GM23338 (cell line): ENCODE results near the gene CCDC149.

ENCODE experiments used
- CREB1 ChIP-seq: fragments of 250-450 bp; sonication (Bioruptor Pico); IDR thresholded peaks from 2 replicates; pipeline ENCODE4 v1.5.0; 2020; ENCODE audit warnings: low read depth, mild to moderate bottlenecking, moderate library complexity
- EZH2 ChIP-seq: fragments of 200-600 bp; sonication (generic); IDR thresholded peaks from one replicate; pipeline ENCODE4 v1.8.0; 2017; ENCODE audit warnings: antibody characterized with exemption, mild to moderate bottlenecking, low read depth; ENCODE audit not compliant: unreplicated experiment
- EZH2phosphoT487 ChIP-seq: fragments of 200-600 bp; sonication (generic); IDR thresholded peaks from one replicate; pipeline ENCODE4 v1.8.1; 2018; ENCODE audit warnings: antibody characterized with exemption; ENCODE audit not compliant: unreplicated experiment
- JUNB ChIP-seq: IDR thresholded peaks from one replicate; pipeline ENCODE4 v1.6.1; 2016; ENCODE audit warnings: antibody characterized with exemption; ENCODE audit not compliant: unreplicated experiment
- NANOG ChIP-seq: IDR thresholded peaks from 2 replicates; pipeline ENCODE4 v1.6.1; 2016; ENCODE audit warnings: antibody characterized with exemption, borderline replicate concordance
- POLR2AphosphoS5 ChIP-seq: IDR thresholded peaks from 2 replicates; pipeline ENCODE4 v1.6.1; 2016; ENCODE audit warnings: antibody characterized with exemption, low read depth
- STAT1 ChIP-seq: IDR thresholded peaks from one replicate; pipeline ENCODE4 v1.6.1; 2016; ENCODE audit warnings: antibody characterized with exemption; ENCODE audit not compliant: unreplicated experiment
- TF ChIP-seq, protein P1 (sequence below), 2 experiments: fragments of 200-600 bp in 1 of 2; sonication (generic) in 1 of 2; conservative IDR thresholded peaks; 2 replicates each; pipeline versions ENCODE4 v1.5.1 to v1.6.1; 2016 to 2017; ENCODE audit warnings: antibody characterized with exemption in 2 of 2, low read depth in 2 of 2, mild to moderate bottlenecking in 2 of 2, moderate library complexity in 1 of 2
- TF ChIP-seq, protein P2 (sequence below): IDR thresholded peaks from one replicate; pipeline ENCODE4 v1.6.1; 2018; ENCODE audit warnings: antibody characterized with exemption; ENCODE audit not compliant: unreplicated experiment
- TF ChIP-seq, protein P3 (sequence below): IDR thresholded peaks from 2 replicates; pipeline ENCODE4 v1.6.1; 2016; ENCODE audit warnings: antibody characterized with exemption
- TF ChIP-seq, protein P4 (sequence below): fragments of 250-450 bp; sonication (Bioruptor Pico); IDR thresholded peaks from 2 replicates; pipeline ENCODE4 v1.5.0; 2020; ENCODE audit warnings: mild to moderate bottlenecking, moderate library complexity

DNA sequence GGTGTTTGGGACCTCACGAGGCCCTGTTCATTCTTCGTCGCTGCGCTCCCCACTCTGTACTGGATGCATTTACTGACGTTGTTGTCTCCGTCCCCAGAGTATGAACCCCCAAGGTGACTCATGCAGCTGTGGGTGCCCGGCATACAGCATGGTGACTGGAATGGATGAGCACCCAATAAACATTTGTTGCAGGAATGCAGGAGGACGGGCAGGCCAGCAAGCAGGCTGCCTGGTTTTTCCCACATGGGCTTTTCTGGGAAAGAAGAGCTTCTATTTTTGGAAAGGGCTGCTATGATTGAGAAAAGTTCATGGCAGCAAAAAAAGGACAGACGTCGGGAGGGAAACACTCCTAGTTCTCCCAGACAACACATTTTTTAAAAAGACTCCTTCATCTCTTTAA, 118.4 kb downstream of the CCDC149 start:
- no peak for TF ChIP-seq EZH2
- TF ChIP-seq, protein P1, sequence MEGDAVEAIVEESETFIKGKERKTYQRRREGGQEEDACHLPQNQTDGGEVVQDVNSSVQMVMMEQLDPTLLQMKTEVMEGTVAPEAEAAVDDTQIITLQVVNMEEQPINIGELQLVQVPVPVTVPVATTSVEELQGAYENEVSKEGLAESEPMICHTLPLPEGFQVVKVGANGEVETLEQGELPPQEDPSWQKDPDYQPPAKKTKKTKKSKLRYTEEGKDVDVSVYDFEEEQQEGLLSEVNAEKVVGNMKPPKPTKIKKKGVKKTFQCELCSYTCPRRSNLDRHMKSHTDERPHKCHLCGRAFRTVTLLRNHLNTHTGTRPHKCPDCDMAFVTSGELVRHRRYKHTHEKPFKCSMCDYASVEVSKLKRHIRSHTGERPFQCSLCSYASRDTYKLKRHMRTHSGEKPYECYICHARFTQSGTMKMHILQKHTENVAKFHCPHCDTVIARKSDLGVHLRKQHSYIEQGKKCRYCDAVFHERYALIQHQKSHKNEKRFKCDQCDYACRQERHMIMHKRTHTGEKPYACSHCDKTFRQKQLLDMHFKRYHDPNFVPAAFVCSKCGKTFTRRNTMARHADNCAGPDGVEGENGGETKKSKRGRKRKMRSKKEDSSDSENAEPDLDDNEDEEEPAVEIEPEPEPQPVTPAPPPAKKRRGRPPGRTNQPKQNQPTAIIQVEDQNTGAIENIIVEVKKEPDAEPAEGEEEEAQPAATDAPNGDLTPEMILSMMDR (conservative IDR thresholded peaks at IDR 0.05; ENCODE audit: low read depth in 2 of 2) = no peak
- TF ChIP-seq CREB1 = no peak
- TF ChIP-seq, protein P2, sequence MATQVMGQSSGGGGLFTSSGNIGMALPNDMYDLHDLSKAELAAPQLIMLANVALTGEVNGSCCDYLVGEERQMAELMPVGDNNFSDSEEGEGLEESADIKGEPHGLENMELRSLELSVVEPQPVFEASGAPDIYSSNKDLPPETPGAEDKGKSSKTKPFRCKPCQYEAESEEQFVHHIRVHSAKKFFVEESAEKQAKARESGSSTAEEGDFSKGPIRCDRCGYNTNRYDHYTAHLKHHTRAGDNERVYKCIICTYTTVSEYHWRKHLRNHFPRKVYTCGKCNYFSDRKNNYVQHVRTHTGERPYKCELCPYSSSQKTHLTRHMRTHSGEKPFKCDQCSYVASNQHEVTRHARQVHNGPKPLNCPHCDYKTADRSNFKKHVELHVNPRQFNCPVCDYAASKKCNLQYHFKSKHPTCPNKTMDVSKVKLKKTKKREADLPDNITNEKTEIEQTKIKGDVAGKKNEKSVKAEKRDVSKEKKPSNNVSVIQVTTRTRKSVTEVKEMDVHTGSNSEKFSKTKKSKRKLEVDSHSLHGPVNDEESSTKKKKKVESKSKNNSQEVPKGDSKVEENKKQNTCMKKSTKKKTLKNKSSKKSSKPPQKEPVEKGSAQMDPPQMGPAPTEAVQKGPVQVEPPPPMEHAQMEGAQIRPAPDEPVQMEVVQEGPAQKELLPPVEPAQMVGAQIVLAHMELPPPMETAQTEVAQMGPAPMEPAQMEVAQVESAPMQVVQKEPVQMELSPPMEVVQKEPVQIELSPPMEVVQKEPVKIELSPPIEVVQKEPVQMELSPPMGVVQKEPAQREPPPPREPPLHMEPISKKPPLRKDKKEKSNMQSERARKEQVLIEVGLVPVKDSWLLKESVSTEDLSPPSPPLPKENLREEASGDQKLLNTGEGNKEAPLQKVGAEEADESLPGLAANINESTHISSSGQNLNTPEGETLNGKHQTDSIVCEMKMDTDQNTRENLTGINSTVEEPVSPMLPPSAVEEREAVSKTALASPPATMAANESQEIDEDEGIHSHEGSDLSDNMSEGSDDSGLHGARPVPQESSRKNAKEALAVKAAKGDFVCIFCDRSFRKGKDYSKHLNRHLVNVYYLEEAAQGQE = no peak
- TF ChIP-seq POLR2AphosphoS5 = no peak
- TF ChIP-seq, protein P3, sequence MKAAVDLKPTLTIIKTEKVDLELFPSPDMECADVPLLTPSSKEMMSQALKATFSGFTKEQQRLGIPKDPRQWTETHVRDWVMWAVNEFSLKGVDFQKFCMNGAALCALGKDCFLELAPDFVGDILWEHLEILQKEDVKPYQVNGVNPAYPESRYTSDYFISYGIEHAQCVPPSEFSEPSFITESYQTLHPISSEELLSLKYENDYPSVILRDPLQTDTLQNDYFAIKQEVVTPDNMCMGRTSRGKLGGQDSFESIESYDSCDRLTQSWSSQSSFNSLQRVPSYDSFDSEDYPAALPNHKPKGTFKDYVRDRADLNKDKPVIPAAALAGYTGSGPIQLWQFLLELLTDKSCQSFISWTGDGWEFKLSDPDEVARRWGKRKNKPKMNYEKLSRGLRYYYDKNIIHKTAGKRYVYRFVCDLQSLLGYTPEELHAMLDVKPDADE = no peak
- TF ChIP-seq JUNB = no peak
- TF ChIP-seq EZH2phosphoT487 = no peak
- TF ChIP-seq STAT1 = no peak
- TF ChIP-seq NANOG = no peak
- TF ChIP-seq, protein P4, sequence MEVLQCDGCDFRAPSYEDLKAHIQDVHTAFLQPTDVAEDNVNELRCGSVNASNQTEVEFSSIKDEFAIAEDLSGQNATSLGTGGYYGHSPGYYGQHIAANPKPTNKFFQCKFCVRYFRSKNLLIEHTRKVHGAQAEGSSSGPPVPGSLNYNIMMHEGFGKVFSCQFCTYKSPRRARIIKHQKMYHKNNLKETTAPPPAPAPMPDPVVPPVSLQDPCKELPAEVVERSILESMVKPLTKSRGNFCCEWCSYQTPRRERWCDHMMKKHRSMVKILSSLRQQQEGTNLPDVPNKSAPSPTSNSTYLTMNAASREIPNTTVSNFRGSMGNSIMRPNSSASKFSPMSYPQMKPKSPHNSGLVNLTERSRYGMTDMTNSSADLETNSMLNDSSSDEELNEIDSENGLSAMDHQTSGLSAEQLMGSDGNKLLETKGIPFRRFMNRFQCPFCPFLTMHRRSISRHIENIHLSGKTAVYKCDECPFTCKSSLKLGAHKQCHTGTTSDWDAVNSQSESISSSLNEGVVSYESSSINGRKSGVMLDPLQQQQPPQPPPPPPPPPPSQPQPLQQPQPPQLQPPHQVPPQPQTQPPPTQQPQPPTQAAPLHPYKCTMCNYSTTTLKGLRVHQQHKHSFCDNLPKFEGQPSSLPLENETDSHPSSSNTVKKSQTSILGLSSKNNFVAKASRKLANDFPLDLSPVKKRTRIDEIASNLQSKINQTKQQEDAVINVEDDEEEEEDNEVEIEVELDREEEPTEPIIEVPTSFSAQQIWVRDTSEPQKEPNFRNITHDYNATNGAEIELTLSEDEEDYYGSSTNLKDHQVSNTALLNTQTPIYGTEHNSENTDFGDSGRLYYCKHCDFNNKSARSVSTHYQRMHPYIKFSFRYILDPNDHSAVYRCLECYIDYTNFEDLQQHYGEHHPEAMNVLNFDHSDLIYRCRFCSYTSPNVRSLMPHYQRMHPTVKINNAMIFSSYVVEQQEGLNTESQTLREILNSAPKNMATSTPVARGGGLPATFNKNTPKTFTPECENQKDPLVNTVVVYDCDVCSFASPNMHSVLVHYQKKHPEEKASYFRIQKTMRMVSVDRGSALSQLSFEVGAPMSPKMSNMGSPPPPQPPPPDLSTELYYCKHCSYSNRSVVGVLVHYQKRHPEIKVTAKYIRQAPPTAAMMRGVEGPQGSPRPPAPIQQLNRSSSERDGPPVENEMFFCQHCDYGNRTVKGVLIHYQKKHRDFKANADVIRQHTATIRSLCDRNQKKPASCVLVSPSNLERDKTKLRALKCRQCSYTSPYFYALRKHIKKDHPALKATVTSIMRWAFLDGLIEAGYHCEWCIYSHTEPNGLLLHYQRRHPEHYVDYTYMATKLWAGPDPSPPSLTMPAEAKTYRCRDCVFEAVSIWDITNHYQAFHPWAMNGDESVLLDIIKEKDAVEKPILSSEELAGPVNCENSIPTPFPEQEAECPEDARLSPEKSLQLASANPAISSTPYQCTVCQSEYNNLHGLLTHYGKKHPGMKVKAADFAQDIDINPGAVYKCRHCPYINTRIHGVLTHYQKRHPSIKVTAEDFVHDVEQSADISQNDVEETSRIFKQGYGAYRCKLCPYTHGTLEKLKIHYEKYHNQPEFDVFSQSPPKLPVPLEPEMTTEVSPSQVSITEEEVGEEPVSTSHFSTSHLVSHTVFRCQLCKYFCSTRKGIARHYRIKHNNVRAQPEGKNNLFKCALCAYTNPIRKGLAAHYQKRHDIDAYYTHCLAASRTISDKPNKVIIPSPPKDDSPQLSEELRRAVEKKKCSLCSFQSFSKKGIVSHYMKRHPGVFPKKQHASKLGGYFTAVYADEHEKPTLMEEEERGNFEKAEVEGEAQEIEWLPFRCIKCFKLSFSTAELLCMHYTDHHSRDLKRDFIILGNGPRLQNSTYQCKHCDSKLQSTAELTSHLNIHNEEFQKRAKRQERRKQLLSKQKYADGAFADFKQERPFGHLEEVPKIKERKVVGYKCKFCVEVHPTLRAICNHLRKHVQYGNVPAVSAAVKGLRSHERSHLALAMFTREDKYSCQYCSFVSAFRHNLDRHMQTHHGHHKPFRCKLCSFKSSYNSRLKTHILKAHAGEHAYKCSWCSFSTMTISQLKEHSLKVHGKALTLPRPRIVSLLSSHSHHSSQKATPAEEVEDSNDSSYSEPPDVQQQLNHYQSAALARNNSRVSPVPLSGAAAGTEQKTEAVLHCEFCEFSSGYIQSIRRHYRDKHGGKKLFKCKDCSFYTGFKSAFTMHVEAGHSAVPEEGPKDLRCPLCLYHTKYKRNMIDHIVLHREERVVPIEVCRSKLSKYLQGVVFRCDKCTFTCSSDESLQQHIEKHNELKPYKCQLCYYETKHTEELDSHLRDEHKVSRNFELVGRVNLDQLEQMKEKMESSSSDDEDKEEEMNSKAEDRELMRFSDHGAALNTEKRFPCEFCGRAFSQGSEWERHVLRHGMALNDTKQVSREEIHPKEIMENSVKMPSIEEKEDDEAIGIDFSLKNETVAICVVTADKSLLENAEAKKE (CRISPR knock-in tag) = no peak
